Raji (cell line): ENCODE measurements around the gene COBL.

ENCODE experiments used
- POLR2A ChIP-seq: IDR thresholded peaks from 2 replicates; pipeline ENCODE4 v1.6.1; 2011; ENCODE audit warnings: low read depth, low read length, control low read depth; ENCODE audit not compliant: insufficient read depth

The COBL gene

DNA sequence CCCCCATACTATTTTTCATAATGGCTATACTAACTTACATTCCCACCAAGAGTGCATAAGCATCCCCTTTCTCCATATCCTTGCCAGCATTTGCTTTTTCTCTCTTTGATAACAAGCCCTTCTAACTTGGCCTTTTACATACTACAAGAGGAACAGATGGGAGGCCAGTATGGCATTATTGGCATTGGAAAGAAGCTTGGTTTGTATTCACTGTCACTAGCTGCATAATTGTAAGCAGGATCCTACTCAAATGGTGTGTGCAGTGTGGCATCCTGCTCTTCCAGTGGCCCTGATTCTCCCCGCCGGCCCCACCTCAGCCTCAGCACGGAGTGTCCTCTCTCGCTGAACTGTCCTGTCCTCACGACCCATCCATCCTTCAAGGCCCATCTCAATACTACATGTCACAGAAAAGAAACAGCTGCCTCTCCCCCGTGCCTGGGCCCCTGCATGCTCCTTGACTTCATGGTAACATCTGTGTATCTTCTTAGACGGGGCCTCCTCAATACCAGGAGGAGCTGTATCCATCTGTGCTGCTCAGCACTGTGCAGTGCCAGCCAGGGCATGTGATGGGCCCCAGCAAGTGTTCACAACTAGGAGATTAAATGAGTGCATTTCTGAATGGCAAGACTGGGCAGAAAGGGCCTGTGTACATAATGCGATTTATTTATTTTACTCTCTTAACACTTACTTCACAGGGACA, 205.2 kb downstream of the COBL start:
- no peak for TF ChIP-seq POLR2A

DNA sequence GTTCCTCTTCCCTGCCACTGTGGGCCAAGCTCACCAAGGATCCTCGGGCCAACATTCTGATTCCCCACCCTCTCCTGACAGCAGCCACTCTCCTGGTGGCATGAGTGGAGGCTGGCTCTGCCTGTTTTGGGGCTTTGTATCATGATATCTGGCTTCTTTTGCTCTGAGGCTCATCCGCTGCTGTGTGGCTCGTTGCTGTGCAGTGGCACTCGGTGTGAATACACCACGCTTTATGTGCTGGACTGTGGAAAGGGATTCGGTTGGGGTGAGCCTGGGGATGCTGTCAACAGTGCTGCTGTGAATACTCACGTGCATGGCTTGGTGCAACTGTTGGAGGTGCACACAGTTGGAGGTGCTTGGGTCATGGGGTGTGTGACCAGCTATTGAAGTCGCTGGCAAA, 208.5 kb downstream of the COBL start:
- no peak for TF ChIP-seq POLR2A

DNA sequence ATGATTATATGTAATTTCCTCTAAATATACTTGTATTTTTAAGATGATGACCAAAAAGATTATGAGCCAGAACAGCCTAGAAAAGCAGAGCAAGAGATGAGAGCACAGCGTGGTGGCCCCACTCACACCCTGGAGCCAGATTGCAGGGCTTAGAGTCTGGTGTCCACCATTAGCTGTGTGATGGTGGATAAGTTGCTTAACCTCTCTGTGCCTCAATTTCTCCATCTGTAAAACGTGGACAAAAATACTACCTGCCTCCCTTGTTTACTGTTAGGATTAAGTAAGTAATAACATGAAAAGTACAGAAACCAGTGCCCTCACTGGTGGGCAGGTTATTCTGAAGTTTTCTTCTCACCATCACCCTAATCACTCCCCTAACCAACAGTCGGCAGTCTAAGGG, 212.3 kb downstream of the COBL start:
- TF ChIP-seq POLR2A: no peak

DNA sequence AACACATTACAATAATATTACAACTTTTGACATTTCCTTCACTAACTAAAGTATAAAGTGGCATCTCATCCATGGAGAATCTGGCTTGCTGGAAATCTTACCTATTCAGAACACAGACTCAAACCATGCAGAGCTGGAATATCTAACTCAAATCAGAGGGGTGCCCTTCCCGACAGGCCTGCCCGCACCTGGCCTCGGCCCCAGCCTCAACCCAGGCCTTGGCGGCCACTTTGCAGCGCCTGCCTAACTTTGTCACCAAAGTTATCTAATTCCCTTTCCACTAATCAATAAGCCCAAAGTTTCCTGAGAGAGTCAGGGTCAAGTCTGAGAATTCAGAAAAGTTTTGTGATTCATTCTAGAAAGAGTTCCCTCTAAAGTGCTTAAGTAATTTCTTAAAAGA, 212.9 kb downstream of the COBL start:
- no peak for TF ChIP-seq POLR2A

DNA sequence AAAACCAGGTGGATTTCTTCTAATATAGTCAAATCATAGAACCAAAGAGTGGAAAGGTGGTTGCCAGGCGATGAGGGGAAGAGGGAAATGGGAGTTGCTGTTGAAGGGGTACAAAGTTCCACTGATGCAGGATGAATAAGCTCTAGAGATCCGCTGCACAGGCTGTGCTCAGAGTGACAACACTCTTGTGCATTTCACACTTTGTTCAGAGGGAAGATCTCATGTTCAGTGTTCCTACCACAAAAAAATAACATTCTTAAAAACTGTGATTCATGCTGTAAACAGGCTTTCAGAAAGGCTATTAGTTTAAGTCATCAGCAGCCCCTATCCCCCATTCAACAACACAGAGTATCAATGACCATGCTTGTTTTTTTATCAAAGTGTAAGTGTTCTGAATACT, 213.8 kb downstream of the COBL start:
- TF ChIP-seq POLR2A: no peak

DNA sequence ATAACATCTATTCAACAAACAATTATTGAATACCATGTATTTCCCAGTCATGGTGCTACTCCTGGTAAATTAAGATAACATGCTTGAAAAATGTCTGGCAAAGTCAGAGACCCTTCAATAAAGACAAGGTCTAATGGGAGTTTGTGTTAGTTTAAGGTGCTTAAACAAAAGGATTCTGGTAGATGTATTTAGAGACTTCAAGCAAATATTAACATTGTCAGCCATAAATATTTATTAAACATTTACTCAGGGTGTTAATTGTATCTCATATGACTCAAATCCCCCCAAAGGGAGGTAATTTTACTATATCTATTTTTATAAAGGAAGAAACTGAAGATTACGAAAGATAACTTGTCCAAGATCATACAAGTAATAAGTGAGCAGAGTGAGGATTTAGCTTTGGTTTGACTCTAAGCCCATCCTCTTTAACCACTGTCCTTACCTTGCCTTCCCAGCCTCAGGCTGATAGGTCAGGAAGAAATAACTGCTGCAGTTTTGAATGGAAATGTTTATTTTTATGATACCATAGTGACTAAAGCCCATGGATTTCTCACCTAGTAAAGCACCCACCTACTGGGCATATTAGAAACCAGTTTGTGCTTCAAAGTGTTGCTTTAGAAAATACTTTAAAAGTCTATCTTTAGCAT, 215.4 kb downstream of the COBL start:
- TF ChIP-seq POLR2A: no peak

DNA sequence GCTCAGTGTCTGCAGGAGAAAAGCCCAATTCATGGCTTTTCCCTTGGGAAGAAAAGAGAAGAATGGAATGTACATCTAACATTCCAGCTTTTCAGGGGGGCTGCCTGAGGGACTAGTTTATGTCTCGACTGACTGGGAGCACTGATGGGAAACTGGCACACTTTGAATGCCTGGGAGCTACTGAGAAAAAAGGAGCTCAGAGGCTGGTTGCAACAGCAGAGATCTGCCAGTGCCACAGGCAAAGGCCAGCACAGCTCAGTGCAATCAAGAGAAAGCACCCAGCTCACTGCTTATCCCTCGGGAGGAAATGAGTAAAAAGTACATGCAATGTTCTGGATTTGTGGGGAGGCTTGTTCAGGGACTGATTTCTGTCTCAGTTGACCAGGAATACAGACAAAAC, 226.2 kb downstream of the COBL start:
- TF ChIP-seq POLR2A: no peak

DNA sequence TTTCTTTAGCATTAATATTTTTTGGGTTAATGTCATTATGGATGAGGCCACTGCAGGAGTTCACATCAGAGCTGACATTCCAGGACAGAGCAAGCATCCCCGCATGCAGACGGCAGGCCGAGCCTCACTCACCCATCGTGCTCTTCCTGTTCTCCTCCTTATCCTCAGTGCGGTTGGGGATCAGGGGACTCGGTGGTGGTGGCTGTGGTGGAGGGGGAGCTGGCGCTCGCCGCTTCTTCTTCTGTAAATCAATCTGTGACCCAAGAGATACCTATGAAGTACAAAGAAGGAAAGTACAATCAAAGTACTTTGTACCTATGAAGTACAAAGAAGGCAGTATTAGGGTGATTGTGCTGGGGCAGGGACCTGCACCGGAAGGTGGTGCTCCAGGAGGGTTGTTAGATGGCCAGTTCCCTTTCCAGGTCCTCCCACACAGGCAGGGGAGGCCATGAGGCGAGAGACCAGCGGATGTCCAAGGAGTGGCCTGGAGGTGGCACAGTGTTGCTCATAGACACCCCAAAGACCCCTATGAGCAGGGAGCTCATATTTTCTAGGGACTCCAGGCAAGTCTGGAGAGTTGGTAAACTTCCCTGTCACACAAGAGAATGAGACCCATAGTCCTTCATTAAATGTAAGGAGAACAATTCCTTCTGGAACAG, 231.4 kb downstream of the COBL start:
- no peak for TF ChIP-seq POLR2A

DNA sequence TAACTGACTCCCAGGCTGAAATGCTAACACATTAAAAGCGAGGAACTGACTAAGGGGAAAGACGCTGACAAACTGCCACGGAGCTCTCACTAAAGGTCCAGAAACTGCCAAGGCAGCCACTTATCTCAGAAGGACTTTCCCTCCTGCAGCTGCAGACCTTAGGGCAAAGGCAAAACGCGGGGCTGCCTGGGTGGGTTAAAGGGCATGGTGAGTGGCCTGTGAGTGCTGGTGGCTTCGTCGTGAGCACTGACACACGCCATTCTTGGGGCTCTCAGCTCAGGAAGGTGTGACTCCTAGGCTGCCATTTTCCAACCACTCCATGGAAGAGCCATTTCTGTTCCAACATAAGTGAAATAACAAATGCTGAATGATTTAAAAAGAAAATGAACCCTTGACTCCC, 232.5 kb downstream of the COBL start:
- TF ChIP-seq POLR2A: no peak

DNA sequence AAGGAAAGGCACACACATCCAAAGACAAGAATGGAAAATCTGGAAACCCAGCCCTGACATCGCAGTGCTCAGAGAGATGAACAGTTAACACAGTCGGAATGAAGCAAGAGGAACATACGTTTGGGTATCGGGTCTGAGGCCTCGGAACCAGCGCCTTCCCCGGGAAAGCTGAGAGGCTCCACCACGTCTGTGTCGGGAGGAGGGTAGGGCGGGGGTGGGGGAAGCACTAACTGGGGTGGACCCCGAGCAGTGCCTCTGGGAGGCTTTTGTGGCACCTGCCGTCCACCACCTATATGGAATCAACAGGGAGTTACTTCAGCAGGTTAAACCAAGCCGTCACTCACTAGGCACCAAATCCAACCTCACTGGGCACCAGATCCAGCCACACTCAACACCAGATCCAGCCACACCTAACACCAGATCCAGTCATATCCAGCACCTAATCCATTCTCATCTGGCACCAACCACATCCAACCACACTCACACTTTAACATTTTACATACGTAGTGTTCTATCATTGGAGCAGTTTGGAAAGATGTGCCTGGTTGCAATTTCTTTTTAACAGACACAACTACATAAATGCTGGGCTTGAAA, 233.6 kb downstream of the COBL start:
- no peak for TF ChIP-seq POLR2A

DNA sequence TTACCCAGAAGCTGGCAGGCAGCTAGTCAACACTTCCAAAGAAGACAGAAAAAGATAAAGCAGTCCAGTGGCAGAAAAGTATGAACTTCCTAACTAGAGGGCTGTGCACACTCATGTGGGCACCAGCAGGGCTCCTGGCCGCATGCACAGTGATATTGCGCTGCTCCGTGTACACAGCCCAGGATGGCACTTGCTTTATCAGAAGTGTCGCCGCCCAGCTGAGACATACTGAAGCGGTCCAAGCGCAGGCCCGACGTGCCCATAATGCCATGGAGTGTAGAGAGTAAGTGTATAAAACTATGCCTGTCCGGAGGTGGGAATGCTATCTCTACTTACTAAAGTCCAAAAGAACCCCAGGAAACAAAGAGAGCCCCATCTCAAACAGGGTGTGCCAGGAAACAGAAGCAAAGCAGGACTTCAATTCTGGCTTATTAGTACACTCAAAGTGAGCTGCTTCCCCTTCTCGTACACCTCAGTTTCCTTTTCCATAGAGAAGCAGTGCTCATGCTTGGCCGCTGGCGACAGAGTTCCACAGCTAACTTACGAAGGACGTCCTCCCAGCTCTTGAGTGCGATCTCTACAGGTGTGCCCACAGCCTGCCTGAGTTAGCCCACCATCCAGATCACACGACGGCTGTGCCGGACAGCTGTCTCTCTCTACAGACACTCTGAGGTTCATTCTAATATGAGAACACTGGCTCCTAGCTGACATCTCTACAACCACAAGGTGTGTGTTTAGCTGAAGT, 234.3 kb downstream of the COBL start:
- no peak for TF ChIP-seq POLR2A

DNA sequence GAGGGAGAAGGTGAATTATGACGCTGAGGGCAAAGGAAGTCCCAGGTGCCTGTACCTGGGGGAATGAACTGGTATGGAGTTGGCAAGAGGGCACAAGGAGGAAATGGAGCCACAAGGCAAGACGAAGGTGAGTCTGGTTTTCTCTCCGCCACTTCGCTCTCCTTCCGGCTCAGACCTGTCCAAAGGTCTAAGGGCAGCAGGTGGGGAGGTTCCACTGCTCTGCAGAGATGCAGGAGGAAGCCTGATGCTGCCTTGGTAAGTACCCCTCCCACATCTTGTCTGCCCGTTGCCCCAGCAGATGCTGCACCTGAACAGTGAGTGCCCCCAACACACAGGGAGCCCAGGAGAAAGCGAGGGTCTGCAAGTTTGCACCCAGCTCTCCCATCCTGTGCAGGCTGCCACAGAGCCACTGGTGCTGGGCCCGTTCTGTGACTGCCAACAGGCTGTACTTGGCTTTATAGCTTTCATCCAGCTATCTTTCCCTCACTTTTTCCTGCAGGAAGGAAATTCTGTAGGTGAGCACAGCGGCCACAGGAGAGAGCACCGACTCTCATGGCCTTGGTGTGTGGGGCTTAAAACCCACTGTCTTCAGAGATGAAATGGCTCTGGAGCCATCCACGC, 235.2 kb downstream of the COBL start:
- no peak for TF ChIP-seq POLR2A

DNA sequence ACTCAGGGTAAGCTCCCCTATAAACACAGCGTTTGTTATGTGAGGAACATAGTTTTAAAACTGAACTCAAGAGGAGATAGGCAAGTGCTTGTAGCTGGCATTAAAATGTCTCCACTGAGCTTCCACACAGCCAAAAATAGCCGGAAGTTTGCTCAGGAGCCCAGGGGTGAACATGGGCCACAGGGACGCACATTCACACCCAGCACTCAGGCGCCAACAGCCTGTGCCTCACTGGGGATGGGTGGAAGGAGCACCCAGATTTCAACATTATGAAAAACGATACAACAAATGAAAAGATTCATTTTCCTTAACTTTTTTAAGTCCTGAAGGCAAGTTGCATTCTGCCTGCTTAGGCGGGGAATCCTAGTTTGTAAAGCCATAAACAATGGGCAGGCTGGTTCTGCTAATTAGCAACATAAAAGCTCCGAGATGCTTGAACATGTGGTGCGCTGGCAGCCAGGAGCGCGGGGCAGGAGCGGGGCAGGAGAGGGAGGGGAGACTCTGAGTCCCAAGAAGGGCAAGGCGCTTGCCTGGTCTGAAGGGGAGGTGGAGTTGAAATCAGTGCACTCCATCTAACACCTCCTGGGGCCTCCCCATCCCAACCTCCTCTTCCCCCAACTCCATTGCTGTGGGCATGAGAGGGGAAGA, 235.9 kb downstream of the COBL start:
- no peak for TF ChIP-seq POLR2A

DNA sequence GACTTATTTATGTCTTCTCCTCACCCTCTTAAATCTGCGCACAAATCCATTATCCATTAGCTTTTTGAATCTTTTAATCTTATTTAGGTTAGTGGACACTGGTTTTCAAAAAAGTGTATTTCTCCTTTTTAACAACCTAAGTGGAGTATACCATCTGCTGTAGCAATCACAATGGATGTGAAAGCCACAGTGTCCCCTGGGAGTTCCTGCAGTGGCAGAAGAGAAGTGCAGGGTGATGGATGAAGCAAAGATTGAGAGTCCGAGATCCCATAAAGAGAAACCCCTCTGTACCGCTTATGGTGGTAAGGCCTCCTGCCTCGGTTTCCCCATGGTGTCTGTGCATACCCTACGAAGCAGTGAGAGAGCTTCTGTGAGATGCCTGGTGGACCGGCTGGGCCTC, 236.4 kb downstream of the COBL start:
- TF ChIP-seq POLR2A: no peak
